Measurements from ENCODE around the gene GABRB1.

- TF ChIP-seq CTCF (IDR thresholded peaks at IDR 0.05; ENCODE audit: low read length) (no peak), EZH2 (optimal IDR thresholded peaks at IDR 0.05; ENCODE audit: low read depth, low read length) (no peak), EZH2phosphoT487 (IDR thresholded peaks at IDR 0.05; ENCODE audit: low read length) (no peak)
These were observed 87.0 kb downstream of the GABRB1 start for GRCh38 chr4:47118192-47118929.
